ENCODE results near the gene GID8.

The GID8 gene

GRCh38 chr20:62943396-62943795, 5.4 kb downstream of the GID8 start:
- no peak for DNase-seq (ENCODE audit: low spot score)

DNA sequence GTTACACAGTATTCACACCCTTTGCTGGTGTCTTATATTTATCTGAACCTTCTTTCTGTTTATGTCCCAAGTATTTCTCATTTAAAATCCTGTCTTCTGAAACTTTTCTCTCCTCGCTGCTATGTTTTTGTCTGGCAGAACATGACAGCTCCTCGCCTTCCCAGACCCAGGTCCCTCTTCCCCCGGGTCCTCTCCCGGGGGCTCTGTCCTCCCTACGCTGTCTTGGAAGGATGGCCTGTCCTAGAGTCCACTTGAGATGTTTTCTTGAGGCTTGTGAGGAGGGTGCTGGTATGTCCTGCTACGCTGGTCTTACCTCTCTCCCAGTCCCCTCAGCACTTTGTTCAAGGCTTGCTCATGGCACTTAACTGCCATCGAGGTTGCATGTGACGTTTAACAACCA, 6.2 kb downstream of the GID8 start:
- no peak for DNase-seq (ENCODE audit: low spot score)

- DNase-seq (ENCODE audit: low spot score), result no peak
Measured at GRCh38 chr20:62944746-62945145, 6.8 kb downstream of the GID8 start.

DNA sequence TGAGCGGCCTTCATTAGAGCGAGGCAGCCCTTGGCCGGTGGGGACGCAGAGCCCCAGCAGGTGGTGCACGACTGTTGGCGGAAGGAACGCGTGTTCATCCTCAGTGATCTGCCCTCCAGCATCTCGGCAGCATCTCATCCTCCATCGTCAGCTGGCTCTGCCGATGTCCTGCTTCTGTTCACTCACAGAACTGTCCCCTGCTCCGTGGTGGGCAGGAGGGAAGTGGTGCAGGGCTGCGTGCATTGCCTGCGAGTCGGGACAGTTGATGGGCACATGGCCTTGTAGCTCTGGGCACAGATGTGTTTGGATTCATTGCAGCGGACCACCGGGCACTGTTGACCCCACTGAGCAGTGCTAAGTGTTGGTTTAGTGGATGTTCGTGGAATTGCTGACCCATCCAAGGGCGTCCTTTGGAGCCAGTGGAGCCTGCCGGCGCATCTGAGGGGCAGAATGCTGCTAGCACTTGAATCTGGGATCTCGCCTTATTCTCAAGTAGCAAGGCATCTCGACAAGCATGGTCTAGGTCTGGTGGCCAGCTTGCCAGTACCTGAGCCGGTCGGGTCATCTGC, 7.9 kb downstream of the GID8 start:
- no peak for DNase-seq (ENCODE audit: low spot score)

DNA sequence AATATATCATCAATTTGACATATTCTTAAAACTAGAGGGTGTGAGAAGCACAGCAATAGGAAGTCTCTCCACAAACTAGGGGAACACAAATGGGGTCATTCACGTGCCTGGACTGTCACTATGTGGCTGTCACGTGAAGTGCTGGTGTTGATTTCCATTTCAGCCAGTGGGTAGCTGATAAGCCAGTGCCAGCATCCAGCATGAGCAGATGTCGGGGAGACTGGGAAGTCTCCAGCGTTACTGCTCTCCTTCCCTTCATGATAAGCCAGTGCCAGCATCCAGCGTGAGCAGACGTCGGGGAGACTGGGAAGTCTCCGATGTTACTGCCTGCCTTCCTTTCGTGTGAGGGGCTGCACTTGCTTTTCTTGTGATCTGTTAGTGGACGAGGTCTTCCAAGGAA, 9.0 kb downstream of the GID8 start:
- no peak for DNase-seq (ENCODE audit: low spot score)

DNA sequence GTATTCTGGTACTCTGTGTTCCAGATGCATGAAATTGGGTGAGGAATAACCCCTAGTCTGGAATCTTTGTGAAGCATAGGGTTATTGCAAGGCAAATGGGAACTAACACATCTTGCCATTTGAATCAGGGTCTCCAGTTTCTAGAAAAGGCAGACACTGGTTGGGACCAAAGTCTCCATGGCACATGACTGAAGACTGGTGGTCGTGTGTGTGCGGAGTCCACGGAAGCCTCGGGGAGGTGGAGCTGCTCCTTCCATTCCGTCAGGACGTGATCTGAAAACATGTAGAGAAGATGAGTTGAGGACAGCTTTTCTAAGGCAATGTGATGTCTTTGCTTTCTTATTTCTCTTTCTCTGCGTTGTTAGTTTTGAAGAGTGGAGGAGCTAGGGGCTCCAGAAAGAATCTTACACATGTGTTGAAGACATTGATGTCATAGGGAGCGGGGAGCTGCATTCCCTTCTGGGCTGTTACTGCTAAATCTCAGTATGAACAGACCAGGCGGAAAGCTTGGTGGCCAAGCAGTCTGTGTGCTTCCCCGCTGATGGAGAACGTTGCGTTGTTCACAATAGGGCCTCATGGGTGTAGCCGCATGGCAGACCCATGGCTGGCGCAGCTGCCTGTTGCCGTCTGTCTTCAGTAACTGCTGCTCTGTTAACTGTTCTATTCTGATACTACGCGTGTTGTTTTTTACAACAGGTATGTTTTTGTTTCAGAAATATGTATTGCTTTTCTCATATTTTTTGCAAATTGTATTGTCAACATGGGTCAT, 9.8 kb downstream of the GID8 start:
- no peak for DNase-seq (ENCODE audit: low spot score)

DNA sequence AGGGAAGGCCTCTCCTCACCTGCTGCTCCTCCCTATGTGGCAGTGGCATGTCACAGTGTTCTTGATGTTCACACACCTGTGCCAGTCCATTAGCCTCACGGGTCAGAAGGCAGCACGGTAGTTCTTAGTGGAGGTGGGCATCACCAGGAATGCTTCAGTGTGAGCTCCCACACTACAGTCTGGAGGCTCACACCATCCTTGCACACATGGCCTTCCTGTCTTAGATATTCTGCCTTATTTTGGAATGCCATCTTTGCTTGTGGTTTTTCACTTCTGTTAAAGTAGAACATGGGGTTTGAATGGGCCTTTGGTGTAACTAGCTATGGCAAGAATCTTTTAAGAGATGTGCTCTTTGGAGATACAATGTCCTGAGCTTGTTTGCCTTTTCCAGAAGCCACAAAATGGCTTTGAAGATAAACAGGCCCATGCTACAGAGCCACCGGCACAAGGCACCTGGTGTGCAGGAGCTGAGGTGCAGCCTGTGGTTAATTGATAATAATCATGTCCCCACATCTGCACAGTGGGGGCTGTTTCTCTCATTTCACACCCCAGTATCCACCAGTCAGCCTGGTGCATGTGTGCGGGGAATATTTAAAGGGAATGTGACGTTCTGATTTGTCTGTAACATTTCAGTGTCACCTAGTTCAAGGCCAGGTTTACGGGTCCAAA, 11.3 kb downstream of the GID8 start:
- no peak for DNase-seq (ENCODE audit: low spot score)

GRCh38 chr20:62949962-62950361, 12.0 kb downstream of the GID8 start:
- no peak for DNase-seq (ENCODE audit: low spot score)

- DNase-seq (ENCODE audit: low spot score), result no peak
Measured at GRCh38 chr20:62950741-62951140, 12.8 kb downstream of the GID8 start.

- DNase-seq (ENCODE audit: low spot score), result no peak
Measured at GRCh38 chr20:62951143-62951895, 13.4 kb downstream of the GID8 start.

- DNase-seq (ENCODE audit: low spot score), result no peak
Measured at GRCh38 chr20:62951896-62952372, 14.0 kb downstream of the GID8 start.

GRCh38 chr20:62952373-62952967, 14.5 kb downstream of the GID8 start, which contains the start of gene SLC17A9:
Gene SLC17A9 (plus strand): TSS chr20:62952709. CDS start chr20:62952831, 122 bp downstream.
- DNase-seq (ENCODE audit: low spot score), result peak; percentile 83

DNA sequence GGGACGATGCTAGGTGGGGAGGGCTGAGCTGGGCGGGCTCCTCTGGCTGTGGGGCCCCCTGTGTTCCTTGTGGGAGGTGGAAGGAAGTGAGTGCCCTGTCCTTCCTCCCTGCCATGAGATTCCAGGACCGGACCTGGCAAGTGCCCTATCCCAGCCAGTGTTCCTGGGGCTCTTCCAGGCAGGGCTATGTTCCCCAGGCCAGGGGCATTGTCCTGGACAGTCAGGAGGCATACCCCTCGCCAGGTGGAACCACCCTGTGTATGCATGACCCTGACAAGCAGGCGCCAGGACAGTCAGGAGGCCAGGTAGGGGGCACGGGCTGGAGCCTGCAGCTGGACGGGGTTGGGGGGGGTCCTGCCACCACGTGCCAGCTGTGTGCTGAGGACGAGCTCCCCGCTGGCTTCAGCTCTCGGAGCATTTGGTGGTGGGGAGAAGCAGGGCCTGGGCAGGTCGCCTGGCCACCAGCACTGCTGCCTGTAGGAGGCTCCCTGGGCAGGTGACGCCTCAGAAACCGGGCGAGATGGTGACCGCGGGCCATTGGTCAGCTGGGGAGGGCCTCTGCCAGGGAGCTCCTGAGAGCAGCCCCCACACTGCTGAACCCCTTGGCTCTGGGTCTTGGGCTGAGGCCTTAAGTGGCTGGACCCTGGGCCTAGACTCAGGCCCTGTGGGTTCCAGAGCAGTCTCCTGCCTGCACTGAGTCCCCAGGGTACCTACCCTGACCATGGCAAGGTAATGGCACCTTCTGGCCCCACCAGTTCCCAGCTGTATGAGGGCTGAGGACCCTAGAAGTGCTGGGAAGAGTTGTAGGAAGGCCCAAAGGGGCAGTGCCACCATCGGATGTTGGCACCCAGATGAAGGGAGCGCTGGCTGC, 15.3 kb downstream of the GID8 start:
- peak; percentile 43 for DNase-seq (ENCODE audit: low spot score)

DNA sequence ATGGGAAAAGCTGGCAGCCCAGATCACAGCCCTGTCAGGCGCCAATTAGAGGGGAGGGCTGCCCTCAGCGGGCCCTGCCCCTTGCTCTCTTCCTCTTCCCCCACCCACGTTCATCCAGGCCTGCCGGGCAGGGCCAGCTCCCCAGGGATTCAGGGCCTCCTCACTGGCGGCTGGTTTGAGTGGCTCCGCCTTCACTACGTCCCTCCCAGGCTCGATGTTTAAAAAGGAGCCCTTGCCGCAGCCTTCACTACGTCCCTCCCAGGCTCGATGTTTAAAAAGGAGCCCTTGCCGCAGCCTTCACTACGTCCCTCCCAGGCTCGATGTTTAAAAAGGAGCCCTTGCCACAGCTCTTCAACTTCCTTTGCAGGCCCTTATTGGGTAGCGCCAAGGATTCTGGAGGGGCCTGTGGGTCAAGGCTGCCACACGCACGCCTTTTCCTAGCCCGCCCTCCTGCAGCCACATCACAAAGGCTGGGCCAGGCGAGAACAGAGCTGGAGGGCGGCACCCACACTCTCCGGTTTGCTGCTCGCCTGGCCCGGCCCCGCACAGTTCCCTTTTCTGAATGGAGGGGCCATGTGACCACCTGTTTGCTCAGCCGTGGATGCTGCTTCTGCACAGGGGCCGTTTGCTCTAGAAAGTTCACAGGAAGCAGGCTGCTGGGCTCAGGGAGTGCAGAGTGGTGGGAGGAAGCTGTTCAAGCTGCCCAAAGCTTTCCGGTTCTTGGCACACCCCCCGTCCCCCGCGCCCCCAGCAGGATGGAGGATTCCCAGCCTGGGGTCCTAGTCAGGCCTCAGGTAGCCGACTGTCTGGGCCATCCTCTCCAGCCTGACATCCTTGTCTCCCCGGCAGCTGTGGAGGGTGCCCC, 16.1 kb downstream of the GID8 start:
- DNase-seq (ENCODE audit: low spot score), result peak; percentile 89

DNA sequence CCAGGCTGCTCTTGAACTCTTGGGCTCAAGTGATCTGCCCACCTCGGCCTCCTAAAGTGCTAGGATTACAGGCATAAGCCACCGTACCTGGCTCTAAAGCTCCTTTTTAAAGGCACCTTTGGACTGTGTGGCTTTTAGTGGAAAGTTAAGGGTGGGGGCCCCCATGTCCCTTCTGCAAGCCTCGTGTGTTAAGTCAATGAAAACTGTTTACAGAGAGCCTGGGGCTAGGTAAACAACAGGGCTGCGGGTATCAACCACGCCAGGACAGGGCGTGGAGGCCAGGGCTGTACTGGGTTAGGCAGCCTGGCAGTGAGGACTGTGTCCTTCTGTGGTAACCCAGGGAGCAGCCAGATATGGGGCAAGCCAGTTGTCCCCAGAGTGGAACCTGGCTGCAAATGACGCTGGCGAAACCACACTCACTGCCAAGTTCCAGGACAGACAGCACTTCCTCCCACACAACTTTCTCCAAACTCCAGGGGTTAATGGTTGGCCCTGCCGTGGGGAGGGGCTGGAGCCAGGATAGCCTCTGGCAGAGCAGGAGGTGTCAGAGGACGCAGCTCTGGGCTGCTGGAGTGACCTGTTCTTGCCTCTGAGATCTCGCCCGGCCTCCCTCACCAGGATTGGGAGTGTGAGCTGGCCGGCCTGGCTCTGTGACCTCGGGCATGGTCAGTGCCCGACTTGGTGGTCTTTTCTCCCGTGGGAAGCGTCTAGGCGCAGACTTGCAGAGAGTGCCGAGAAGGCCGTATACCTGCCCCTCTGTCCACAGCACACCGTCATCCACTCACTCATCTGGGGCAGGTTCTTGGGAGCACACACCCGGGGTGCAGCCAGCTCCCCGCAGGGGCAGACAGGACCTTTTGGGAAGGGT, 17.8 kb downstream of the GID8 start:
- no peak for DNase-seq (ENCODE audit: low spot score)

DNA sequence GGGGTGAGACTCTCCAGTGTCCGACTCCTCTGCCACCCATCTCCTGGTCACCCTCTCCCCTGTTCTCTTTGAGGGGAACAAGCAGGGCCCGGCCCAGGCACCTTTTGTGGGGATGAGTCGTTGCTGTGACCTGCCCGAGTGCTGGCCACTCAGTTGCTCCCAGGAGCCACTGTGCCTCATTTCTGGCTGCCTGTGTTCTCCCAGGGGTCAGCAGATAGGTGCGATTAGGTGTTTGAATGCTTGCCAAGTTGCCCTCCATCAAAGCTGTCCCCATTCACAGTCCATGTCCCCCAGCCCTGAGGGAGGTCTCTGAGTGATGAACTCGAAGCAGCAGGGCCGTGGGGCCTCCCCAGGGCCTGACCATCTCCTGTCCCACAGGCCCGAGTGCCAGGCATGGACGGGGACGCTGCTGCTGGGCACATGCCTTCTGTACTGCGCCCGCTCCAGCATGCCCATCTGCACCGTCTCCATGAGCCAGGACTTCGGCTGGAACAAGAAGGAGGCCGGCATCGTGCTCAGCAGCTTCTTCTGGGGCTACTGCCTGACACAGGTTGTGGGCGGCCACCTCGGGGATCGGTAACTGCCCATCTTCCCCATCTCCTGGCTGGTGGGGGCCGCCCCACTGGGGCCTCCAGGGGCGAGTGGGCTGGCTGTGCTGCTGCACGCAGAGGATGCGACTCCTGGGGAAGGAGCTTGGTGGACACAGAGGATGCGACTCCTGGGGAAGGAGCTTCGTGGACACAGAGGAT, 18.6 kb downstream of the GID8 start:
- DNase-seq (ENCODE audit: low spot score), result no peak

DNA sequence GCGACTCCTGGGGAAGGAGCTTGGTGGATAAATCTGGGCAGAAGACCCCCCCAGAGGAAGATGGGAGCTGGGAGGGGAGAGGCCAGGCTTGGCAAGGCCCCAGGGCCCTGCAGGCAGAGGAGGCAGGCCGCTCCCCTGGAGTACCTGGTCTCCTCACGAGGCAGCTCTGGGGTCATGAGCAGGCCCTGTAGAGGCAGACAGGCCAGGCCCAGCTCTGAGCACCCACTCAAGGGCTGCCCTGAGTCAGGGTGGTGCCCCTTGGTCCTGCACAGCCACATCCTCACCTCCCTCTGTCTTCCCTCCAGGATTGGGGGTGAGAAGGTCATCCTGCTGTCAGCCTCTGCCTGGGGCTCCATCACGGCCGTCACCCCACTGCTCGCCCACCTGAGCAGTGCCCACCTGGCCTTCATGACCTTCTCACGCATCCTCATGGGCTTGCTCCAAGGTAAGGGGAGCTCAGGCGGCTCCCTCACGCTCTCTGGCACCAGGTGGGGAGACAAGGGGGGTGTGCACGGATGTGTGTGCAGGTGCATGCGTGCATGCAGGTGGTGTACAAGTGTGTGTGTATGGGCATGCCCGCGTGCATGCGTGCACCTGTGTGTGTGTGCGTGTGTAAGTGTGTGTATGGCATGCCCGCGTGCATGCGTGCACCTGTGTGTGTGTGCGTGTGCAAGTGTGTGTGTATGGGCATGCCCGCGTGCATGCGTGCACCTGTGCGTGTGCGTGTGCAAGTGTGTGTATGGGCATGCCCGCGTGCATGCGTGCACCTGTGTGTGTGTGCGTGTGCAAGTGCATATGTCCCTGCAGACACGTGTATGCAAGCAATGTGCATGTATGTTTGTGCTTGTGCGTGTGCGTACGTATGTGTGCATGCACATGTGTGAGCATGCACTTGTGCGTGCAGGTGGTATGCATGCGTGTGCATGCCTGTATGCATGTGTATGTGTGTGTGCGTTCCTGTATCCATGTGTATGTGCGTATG, 19.5 kb downstream of the GID8 start:
- no peak for DNase-seq (ENCODE audit: low spot score)
